CD4-positive, alpha-beta T cell treated with Interleukin-2 at 100 ng/mL for 4 hours (primary cell): ENCODE measurements around the gene HLA-DOB.

ENCODE experiments used
- DNase-seq: peaks from one replicate; pipeline ENCODE4 v3.0.0-alpha.2; 2020; ENCODE audit warnings: low spot score

Gene HLA-DOB

DNA sequence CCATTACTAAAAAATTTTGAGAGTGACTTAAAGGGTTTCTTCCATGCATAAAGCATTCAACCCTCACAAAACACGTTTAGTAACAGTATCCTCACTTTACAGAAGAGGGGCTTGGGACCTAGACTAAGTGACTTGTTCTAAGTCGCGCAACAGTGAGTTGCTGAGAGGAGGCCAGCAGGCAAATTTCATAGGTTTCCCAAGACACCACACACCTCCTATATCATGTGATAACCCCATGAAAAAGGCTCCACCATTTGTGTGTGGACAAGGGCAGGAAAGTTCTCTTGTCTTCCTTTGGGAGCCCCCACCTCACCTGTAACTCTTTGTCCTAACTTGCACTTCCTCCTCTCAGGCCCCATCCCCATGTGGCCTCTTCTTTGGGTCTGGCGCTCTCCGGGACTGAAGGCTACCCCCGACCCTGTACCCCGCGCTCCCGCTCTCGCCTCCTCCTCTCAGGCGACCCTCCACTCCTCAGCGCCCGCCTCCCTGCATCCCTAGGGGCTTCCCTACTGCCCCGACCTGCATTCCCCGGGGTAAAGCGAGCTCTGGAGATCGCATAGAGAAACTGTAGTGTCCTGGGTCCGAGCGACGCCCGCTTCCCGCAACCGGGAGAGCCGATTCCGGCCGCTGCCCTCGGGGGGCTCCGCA lies 26.7 kb upstream of the HLA-DOB start:
- no peak for DNase-seq

DNA sequence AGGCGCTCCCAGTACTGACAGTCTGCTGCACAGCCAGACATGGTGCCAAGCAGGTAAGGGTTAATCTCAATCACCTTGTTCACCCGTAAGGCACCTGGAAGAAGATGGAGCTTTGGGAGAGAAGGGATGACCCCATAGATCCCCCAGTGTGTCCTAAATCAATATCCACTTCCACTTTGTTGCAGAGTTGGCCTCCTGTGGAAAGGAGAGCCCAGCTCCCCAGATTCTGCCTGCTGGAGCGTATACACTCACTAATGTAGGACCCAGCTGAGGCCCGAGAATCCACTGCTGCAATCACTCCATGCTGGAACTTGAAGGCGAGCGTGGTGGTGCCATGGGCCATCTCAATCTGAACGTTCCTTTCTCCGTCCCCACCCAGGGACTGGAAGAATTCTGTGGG lies 25.9 kb upstream of the HLA-DOB start:
- DNase-seq: no peak

DNA sequence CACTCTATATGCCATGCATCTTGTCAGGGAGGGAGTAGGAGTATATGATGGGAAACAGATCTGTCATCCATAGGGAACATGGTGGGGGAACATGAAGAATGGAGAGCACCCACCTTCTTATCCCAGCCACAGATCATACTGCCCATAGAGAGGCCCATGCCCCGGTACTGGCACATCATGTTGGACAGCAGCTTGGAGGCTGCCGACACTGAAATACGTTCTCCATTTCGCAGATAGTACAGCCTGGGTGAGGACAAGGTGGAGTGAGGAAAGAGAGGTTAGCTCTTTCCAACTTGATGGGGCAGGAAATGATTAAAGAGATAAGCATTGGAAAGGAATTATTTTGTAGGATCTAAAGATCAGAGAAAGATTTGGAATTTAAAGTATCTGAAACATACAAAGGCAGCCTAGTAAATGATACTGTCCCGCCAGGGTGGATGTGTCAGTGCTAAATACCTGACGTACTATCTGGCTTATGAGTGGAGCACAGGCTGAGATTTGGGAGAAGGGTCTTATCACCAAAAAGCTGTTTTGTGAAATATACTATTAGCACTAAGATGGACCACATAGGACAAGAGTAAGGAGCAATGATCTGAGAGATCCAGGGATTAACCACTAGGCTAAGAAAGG lies 25.3 kb upstream of the HLA-DOB start:
- no peak for DNase-seq

DNA sequence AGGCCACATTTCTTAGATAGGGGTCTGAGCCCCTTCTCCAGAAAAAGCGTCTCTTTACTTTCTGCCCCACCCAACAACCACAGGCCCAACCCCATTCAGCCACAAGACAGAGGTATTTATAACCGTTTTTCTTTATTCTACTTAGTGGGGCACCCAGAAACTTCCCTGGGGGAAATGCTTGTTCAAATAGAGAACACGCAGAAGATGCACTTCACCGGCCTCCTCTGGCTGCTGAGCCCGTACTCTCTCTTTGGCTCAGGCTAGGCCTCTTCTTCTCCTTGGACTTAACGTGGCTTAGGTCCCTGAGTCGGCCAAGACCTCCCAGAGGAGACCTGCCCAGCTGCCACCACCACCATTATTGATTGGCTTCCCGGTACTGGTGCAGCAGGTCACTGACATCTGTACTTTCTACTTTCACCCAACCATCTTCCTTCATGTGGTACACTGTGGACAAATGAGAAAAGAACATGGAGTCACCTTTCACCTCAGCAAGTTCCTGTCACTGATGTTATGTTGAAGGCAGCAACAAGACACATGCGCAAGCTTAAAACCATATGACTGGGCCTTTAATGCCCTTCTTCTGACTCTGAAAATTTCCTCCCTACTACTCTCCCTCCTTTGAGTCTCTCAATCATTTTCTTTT lies 23.9 kb upstream of the HLA-DOB start:
- no peak for DNase-seq

DNA sequence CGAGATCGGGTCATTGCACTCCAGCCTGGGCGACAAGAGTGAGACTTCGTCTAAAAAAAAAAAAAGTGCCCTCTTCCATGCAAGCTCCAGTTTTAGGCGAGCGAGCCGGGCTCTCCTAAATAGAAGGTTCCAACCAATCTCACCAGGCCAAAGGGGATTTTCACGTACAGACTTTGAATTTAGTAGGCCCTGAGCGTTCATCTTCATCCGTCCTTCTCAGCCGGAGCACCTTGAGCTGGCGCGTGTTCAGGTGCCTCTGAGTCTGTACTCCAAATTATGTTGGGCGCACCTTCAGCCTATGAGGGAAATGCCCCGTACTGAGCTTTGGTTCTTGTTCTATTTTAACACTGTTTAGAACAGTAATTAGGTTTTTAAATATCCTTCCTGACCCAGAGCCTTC lies 22.6 kb upstream of the HLA-DOB start:
- no peak for DNase-seq

DNA sequence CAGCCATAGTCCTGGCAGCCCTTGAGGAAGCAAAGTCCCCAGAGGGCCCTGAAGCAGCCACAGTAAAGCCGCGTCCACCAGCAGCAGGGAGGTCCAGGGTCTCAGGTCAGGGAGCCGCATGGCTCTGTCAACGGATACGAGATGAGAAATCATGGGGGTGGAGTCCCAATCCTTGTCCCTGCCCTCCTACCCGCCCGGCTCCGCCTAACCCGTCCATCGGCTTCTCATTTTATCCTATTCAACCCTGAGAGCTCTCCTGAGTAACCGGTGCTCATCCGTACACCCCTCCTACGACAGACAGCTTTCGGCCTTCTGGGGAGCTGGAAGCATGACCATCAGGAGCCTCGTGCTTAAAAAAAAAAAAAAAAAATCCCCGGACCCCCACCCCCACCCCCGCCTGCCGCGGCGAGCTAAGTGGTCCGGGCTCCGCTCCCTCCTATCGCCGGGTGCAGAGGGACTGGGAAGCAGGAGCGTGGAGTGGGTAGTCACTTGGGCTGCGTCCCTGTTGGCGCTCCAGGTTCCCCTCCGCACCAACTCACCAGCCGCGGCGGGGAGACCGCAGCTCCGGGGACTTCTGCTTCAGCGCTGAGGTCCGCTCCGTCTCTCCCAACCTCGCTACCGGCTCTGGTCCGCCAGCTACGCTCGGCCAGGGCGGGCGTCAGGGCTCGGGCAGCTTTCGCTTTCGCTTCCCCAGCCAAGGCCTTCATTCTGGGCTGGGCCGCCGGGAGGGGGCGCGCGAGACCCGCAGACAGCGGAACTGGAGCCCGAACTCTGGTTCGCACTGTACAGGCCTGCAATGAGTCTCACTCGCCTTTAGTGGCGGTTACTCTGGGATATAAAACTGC lies 21.5 kb upstream of the HLA-DOB start, which contains the start of gene TAP2:
TAP2 (minus strand) TSS at position 626 of the 845 bp plus-strand sequence; CDS start at position 120, 506 bp downstream.
- peak; percentile 98 for DNase-seq

DNA sequence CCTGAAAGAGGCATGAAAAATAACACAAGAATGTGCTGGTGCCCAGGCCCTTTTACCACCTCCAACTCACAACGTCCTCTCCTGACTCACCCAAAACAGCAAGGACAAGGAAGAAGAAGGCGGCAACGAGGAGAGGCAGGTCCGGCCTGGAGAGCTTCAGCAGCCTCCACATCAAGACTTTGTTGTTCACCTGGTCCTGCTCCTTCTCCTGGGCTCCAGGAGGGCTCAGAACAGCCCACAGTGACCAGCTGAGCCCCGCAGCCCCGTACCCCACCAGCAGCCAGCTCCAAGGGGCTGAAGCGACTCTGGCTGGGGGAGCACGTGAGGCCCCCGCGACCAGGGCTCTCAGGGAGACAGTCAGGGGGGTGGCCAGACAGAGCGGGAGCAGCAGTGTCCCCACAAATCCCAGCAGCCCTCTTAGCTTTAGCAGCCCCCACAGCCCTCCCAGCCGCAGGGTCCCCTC lies 20.9 kb upstream of the HLA-DOB start:
- no peak for DNase-seq

DNA sequence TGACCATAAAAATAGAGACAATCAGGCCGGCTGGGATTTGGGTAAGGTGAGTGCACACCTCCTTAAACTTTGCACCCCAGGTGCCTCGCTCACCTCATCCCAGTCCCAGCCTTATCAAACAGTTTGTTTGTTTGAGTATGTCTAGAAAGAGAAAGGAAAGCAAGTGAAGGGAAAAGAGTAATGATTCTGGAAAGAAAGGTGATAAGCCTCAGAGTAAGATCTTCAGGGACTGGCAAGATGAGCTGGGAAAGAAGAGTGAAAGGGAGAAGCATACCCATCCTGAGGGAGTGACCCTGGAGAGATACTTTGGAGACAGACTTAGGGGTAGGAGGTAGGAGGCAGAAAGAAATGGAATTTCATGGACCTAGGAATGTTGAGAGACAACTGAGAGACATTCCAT lies 20.1 kb upstream of the HLA-DOB start:
- no peak for DNase-seq

DNA sequence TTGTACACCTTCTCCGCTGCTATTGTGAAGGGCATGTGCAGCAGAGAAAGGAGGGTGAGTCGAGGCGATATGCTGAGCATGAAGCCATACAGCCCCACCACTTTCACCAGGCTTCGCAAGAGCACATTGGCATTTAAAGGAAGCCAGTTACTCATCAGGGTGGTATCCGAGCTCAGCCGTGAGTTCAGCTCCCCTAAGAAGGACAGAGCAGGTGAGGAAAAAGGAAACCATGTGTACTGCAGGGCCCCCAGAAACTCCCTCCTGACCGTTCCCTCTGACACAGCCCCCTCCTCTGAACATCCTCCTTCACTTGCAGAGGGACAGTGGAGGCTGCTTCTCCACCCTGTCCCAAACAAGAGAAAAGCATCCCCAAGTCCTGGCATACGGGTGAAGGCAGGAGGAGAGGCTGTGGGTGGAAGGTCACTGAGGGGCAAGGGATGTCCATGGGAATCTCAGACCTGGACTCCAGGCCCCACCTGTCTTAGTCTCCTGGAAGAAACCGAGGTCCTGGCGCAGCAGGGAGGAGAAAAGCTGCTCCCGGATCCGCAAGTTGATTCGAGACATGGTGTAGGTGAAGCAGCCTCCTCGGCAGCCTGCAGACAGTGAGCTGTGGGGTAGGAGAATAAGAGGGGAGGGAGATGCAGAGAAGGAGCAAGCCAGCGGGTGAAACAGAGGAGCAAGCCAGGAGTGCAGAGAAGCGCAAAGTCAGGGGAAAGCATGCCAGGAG lies 18.5 kb upstream of the HLA-DOB start:
- no peak for DNase-seq

DNA sequence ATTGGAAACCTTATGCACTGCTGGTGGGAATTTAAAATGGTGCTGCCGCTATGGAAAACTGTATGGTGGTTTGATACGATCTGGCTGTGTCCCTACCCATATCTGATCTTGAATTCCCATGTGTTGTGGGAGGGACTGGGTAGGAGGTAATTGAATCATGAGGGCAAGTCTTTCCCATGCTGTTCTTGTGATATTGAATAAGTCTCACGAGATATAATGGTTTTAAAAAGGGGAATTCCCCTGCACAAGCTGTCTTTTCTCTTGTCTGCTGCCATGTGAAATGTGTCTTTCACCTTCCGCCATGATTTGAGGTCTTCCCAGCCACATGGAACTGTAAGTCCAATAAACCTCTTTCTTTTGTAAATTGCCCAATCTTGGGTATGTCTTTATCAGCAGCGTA lies 16.9 kb upstream of the HLA-DOB start:
- no peak for DNase-seq

DNA sequence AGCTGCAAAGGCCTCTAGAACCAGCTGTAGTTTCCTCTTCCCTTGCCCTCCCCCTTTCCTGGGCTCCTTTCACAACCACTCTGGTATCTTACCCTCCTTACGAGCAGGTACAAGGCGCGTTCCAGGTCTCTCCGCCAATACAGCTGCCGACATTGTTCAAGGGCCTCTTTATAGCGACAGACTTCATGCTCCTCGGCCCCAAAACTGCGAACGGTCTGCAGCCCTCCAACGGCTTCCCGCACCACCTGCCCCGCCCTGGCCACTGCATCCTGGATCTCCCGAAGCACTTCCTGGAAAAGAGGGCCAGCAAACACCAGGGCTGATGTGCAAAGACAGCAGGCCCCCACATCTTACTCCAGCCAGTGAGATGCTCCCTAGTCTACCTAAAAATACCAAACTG lies 15.7 kb upstream of the HLA-DOB start:
- DNase-seq: no peak

DNA sequence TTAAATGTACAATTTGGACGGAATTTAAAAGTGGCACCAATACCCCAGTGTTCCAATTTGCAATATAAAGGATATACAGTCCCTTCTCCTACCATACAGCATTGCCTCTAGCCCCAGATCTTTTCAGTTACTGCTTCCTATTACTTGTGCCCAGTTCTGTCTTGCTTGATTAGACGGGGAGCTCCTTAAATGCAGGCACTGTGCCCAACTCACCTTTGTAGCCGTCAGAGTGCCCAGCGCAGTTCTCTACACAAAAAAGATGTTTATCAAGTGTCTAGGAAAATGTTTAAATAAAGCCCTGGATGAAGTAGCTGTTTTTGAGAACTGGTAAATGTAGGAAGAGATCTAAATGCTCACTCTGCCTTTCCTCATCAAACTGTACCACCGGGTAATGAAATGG lies 14.1 kb upstream of the HLA-DOB start:
- DNase-seq: no peak

DNA sequence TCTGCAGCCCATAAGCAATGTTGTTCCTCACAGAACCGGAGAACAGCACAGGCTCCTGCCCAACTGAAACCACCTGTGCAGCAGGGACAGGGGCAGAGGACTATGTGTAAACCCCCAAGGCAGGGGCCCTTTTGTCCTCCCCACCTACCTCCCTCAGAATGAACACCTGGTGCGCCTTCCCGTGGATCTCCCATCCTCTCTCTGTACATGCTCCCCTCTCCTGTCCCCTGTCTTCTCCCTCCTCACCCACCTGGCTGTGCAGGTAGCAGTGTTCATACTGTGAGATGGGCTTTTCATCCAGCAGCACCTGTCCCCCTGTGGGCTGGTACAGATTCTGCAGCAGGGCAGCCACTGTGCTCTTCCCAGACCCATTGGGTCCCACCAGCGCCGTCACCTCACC lies 13.2 kb upstream of the HLA-DOB start:
- no peak for DNase-seq

DNA sequence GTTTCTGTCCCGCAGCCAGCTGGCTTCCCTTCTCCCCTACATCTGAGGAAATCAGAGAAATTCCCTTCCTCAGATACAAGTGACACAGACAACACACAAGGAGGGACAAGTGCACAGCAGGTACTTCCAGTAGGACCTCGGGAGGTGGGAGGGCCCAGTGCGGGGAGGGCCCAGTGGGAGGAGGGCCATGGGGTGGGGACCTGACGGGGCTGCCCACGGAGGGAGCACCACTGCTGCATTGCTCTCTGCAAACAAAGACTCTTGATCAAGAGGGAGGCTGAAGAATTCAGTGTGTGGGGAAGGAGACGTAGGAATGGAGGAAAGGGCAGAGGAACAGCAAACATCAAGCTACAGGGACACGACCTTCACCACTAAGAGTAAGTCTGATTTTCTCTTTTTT lies 12.7 kb upstream of the HLA-DOB start:
- DNase-seq: no peak

DNA sequence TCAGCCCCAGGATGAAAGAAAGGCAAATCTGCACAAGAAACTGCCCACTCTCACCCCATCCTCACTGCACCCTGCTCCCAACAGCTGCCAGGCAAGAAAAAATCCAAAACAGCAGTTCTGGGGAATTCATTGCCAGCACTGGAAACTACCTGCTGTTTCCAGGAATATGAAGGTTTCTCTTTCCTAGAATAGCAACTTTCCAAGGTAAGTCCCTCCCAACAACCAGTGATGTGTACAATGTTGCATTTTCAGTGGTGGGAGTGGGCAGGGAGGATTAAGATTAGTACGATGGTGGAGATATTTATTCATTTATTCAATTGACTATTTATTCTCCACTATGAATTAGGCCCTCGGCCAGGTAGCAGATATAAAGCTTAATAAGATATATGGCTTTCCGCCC lies 10.2 kb upstream of the HLA-DOB start:
- no peak for DNase-seq

DNA sequence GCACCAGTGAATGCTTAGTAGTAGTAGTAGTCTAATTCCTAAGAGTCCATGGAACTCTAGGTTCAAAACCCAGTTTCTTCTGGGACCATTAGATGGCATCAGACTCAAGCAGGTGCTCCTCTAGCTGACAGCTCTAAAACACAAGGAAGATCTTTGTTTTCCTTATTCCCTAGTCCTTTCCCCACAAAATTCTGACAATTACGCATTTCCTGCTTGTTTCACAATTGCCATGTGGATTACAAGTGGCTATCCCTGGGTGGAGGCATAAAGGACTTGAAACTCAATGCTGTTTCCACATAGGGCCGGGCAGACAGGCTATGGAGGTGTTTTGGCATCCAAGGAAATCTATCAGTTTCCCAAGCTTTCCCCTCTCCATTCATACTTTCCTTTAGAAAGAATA lies 9.2 kb upstream of the HLA-DOB start:
- DNase-seq: no peak

DNA sequence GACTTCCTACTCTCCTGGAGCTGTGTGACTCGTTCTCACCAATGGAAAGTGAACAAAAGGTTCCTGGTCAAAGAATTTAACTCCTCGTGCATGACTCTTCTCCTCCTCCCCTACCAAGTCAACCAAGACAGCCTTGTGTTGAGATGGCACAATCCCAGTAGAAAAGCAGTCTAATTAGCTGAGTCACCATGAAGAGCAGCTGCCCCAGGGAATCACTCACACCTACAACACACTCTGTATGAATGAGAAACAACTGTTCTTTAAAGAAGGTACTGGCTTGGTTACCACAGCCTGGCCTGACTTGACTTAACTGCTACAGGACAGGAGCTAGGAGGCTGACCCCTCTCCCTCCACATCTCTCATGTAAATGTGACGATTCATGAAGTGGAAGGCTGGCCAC lies 2.9 kb upstream of the HLA-DOB start:
- no peak for DNase-seq

DNA sequence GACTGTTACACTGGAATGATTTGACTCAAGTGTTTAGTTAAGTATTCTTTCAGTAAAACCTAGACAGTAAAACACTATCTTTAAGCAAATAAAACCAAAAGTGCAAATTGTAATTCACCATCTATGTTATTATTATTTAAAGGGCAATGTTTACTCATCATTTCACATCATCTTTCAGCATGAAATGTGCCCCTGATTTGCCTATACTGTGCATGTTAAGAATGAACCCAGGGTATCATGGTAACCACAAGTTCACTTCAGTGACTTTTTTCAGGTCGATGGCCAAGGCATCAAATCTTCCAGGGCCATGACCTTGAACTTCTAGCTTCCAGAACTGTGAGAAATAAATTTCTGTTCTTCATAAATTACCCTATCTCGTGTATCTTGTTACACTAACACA lies 2.1 kb upstream of the HLA-DOB start:
- DNase-seq: no peak

DNA sequence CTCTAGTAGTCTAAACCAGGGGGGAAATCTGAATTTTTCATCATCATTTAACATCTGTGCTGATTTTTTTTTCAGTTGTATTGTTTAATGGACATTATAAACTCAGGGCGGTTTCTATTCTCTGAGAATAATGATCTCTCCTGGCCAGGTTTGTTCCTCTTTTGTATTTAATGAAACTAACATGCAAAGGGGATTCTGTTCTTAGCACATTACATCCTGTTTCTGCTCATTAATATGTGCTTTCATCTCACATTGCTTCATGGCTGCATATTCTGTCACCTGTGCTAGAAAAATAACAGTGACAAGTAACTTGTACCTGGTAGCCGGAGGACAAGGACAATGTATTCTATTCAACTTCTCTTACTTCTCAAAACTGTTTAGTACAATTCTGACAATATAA lies 806 bp downstream of the HLA-DOB start:
- DNase-seq: no peak

DNA sequence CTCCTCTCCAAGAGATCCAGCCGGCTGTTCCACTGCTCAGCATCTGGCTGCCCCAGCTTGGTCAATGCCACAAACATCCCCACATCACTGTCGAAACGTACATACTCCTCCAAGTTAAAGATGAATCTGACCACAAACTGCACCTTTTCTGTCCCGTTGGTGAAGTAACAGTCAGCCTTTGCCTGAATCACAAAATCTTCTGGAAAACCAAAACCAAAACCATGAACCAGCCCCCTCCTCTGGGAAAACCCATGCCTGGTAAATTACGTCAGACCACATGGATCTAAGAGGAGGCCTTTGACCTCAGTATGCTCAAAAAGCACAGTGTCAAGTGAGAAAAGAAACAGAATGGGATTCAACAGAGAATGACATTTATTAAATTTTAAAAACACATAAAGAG lies 1.7 kb downstream of the HLA-DOB start:
- DNase-seq: no peak

DNA sequence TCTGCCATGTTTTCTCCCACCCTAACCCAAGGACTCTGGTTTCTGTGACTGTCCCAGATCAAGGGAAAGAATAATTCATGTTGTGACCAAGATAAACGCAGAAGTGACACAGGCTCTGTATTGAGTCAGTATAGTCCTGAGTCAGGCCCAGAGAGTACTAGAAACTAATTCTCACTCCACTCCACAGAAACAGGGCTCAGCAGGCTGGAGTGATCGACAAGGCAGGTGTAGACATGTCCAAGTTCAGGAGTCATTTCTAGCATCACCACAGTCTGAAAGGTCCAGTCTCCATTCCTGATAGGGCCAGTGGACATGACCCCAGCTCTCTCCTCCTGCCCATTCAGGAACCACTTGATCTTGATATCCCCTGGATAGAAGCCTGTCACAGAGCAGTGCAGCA lies 2.7 kb downstream of the HLA-DOB start:
- no peak for DNase-seq

DNA sequence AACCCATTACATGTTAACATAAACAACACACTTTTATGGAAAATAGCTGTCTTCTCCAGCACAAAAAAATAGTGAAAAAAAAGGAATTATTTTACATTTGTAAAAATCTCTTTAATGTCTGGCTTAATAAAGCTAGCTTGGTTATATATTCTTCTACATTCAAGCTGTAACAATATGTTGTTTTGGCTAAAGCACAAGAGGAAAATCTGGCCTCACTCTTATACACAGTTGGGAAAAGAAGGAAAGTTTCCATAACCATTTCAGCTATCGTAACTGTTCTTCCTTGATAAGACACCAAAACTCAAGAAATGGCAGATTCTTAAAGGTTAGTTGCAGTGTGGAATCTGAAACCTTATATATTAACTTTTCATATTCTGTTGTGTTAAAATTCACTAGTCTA lies 7.6 kb downstream of the HLA-DOB start:
- no peak for DNase-seq
